ENCODE measurements around the gene TIMM8A.

The TIMM8A gene

DNA sequence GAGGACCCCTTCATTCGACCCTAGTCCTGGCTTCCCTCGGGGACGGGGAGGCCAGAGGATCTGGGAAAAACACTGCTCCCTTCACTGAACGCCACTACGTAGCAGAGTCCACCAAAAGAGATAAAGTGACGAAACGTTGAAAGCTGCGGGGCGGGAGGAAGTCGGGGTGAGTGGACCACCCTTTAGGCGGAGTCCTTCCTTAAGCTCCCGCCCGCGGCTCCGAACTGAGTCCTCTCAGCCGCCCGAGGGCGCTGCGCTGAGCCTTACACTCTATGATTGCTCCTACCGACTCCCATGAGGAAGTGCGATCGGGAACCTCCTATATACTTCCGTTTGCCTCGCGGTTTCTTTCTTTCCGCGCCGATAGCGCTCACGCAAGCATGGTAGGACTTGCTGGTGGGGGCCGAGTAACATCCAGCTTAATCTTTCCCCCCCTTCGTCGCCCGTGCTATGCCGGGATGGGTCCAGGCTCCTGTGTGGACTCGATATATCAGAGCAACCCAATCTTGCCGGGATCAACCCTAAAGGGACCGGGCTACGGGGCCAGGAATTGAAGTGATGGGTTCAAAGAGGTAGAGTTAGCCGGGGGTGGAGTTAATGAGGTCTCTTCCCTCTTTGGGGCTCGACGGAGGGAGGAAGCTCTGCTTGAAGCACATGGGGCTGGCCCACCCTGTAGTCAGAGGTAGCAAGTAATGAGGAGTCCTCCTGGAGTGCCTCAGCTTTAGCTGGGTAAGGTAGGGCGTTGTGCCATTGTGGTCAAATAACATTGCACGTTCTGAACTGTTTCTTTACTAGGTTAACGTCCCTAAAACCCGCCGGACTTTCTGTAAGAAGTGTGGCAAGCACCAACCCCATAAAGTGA, 42.4 kb upstream of the TIMM8A start, which contains the start of gene RPL36A:
TSS of gene RPL36A (plus strand) at position 348 of the 862 bp plus-strand sequence. CDS start at position 381, 33 bp downstream.
- peak within 1 kb of the TSS; percentile 58 to 70 for H3K4me3 ChIP-seq (replicated peaks in 1 of 2; ENCODE audit: low read depth in 2 of 2, low read length in 2 of 2)

DNA sequence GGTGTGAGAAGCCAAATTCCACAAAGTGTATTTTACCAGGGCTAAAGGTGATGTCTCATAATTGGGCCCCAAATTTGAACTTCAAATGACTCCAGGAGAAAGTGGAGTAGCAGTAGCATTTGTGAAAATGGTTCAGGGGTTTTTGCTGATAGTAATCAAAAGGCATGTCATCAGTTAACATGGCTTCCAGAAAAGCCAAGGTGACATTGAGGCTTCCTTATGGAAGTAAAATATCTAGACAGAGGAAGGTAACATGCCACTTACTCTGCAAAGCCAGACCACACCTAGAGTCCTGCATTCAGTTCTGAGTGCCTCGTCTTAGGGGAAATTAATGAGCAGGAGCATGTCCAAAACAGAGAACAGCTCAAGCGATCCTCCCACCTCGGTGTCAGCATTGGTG, 40.1 kb upstream of the TIMM8A start:
- H3K4me3 ChIP-seq (replicated peaks in 1 of 2; ENCODE audit: low read depth in 2 of 2, low read length in 2 of 2): no peak overlapping the region
- TF ChIP-seq, protein P1, sequence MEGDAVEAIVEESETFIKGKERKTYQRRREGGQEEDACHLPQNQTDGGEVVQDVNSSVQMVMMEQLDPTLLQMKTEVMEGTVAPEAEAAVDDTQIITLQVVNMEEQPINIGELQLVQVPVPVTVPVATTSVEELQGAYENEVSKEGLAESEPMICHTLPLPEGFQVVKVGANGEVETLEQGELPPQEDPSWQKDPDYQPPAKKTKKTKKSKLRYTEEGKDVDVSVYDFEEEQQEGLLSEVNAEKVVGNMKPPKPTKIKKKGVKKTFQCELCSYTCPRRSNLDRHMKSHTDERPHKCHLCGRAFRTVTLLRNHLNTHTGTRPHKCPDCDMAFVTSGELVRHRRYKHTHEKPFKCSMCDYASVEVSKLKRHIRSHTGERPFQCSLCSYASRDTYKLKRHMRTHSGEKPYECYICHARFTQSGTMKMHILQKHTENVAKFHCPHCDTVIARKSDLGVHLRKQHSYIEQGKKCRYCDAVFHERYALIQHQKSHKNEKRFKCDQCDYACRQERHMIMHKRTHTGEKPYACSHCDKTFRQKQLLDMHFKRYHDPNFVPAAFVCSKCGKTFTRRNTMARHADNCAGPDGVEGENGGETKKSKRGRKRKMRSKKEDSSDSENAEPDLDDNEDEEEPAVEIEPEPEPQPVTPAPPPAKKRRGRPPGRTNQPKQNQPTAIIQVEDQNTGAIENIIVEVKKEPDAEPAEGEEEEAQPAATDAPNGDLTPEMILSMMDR (IDR thresholded peaks at IDR 0.05; ENCODE audit: low read depth, low read length): no peak
- DNase-seq (ENCODE audit: low read depth in 2 of 2): no peak

More for the DNA sequence above, 42.4 kb upstream of the TIMM8A start, which contains the start of gene RPL36A:
- TF ChIP-seq, protein P1 (IDR thresholded peaks at IDR 0.05; ENCODE audit: low read depth, low read length): peak; percentile 72
- peak; percentile 92 to 93 for DNase-seq (ENCODE audit: low read depth in 2 of 2)

DNA sequence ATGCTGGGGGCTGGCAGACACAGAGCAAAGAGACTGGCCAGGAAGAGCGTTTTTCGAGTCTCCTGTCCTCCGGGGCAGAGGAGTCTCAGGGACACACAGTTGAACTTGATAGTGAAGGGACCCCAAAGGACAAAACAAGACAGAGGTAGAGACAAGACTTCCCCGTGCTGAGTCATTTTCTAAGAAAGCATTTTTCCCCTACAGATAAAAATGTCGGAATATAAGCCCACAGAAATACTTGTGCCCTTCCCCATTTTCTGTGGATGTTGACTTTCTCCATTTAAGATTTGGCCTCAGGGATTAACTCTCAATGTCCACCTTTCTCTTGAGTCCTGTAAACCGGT, 38.0 kb upstream of the TIMM8A start:
- no peak for DNase-seq (ENCODE audit: low read depth in 2 of 2)
- TF ChIP-seq, protein P1 (IDR thresholded peaks at IDR 0.05; ENCODE audit: low read depth, low read length): no peak
- no peak overlapping the region for H3K4me3 ChIP-seq (replicated peaks in 1 of 2; ENCODE audit: low read depth in 2 of 2, low read length in 2 of 2)

DNA sequence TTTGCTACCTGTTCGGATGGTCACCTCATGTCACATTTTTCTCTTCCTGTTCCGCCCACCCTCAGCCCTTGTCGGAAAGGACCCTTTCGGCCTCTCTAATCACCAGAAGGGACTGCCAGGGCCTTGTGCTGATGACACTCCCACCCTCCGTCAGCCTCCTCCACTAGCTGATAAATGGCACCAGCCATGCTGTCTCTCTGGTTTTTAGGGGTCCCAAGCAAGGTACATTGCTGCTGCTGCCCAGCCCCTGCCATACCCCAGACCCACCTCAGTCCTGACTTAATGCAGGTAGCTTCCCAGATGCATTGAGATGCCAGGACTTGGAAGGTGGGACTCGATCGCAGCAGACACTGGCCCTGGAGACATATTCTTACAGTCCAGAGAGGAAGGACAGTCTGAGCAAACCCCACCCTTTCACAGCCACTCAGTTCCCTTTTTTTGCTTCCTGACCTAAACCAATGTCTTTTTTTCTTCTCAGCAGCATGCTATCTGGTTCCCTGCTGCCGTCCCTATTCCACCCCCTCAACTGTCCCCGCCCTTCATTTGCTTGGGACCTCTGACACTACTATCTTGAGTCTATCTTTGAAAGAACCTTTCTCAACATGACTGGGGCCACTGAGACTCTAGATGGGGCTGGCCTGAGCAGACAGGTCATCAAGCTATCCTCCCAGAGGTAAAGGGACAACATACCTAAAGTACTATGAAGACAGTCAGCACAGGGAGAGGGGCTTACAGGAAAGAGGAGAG, 37.4 kb upstream of the TIMM8A start, which contains the start of gene BTK:
TSS of gene BTK (minus strand) at position 397 of the 747 bp plus-strand sequence. CDS start 10,907 bp downstream, outside the sequence.
- DNase-seq (ENCODE audit: low read depth in 2 of 2): no peak

DNA sequence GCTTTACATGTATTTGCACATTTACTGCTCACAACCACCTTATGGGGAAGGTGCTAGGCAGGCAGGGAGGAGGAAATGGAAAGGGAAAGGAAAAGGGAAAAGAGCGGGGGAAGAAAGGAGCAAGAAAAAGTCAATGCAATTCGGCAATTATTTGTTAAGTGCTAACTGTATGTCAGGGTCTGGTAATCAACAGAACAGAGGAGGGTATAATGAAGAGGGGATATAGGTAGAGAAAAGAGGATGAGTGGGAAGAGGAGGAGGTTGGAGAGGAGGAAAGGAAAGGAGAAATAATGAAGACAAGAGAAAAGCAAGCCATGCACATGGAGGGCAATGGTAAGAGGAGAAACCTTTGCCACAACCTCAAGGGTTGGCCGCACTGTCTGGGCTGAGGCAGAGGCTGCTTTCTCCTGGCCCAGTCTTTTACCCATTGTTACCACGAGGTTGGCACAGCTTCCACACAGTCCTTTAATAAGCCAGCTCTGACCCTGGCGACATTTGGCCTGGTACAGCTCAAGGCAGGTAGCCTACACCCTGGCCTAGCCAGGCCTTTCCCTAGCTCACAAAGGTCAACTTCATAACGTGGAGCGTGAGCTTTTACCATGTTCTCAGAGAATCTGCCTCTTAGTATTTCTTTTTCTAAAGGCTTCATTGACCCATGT, 36.6 kb upstream of the TIMM8A start:
- H3K4me3 ChIP-seq (replicated peaks in 1 of 2; ENCODE audit: low read depth in 2 of 2, low read length in 2 of 2): no peak overlapping the region
- DNase-seq (ENCODE audit: low read depth in 2 of 2): no peak
- TF ChIP-seq, protein P1 (IDR thresholded peaks at IDR 0.05; ENCODE audit: low read depth, low read length): no peak

More for the DNA sequence above, 37.4 kb upstream of the TIMM8A start, which contains the start of gene BTK:
- no peak within 1 kb of the TSS for H3K4me3 ChIP-seq (replicated peaks in 1 of 2; ENCODE audit: low read depth in 2 of 2, low read length in 2 of 2)
- TF ChIP-seq, protein P1 (IDR thresholded peaks at IDR 0.05; ENCODE audit: low read depth, low read length): no peak

DNA sequence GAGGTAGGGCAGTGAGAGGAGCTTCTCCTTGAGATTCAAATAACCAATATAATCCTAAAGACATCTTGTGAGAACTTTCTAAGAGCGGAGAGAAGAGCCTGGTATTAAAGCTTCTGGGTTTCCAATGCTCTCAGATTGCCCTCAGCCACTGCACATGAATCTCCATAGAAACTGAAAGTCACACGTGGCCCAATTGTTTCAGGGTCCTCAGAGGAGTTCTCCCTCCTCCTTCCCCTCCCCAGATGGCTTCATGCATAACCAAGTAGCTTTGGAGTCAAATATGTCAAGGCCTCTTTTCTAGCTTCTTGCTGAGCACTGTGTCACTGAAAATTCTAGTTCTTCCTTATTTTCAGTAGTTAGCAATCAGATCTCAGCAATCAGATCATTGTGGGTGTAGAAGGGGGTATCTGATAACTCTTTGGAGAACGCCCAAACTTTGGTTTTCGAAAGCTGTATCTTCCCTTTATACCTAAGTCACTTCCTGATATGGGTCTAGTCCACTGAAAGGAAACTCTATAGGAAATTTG, 35.2 kb upstream of the TIMM8A start:
- DNase-seq (ENCODE audit: low read depth in 2 of 2): no peak
- TF ChIP-seq, protein P1 (IDR thresholded peaks at IDR 0.05; ENCODE audit: low read depth, low read length): no peak
- H3K4me3 ChIP-seq (replicated peaks in 1 of 2; ENCODE audit: low read depth in 2 of 2, low read length in 2 of 2): no peak overlapping the region
